Esophagus squamous epithelium (tissue), 4 donors: ENCODE results near the gene GIPC2.

Experiments
- POLR2A ChIP-seq, 4 donors: fragments of 450-650 bp; IDR thresholded peaks; one replicate each; pipeline ENCODE4 v1.6.1; 2017; ENCODE audit warnings: antibody characterized with exemption in 4 of 4, mild to moderate bottlenecking in 4 of 4, moderate library complexity in 3 of 4
- TF ChIP-seq, protein P1 (sequence below), 6 experiments: fragments of 450-650 bp in 4 of 6; fragments of 200-600 bp in 2 of 6; sonication (generic) in 2 of 6; IDR thresholded peaks; one replicate each; pipeline ENCODE4 v1.5.1; 2016 to 2019; ENCODE audit warnings: antibody characterized with exemption in 6 of 6, mild to moderate bottlenecking in 4 of 6, moderate library complexity in 4 of 6

DNA sequence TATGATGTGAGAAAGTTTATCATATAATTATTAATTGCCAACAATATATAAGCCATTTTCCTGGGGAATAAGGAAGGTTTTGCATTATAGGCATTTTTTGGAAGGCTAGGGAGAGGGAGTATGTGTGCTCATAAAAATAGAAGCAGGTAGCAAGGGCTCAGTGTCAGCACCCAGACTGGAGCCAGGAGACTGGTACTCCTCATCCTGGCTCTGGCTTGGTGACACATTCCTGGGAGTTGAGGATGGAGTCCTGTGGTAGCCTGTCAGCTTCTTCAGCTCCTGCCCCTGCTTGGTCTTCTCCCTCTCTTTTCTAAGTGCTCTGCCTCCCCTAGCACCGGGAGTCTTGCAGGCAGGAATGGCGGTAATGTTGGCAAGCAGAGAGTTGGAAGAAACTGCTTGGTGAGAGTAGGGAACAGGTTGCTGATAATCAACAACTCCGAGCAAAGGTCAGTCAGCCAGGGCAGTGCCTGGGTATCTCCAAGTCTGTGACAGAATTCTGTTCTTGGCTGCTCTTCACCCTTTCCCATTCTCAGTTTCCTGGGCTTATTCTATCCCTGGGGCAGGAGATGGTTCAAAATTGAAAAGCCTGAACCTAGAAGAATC, 23.0 kb downstream of the GIPC2 start:
- TF ChIP-seq POLR2A (IDR thresholded peaks at IDR 0.05), result no peak
- TF ChIP-seq, protein P1, sequence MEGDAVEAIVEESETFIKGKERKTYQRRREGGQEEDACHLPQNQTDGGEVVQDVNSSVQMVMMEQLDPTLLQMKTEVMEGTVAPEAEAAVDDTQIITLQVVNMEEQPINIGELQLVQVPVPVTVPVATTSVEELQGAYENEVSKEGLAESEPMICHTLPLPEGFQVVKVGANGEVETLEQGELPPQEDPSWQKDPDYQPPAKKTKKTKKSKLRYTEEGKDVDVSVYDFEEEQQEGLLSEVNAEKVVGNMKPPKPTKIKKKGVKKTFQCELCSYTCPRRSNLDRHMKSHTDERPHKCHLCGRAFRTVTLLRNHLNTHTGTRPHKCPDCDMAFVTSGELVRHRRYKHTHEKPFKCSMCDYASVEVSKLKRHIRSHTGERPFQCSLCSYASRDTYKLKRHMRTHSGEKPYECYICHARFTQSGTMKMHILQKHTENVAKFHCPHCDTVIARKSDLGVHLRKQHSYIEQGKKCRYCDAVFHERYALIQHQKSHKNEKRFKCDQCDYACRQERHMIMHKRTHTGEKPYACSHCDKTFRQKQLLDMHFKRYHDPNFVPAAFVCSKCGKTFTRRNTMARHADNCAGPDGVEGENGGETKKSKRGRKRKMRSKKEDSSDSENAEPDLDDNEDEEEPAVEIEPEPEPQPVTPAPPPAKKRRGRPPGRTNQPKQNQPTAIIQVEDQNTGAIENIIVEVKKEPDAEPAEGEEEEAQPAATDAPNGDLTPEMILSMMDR (IDR thresholded peaks at IDR 0.05), result no peak
